OCI-LY3 (cell line): ENCODE measurements around the gene TIMM44.
A peak's percentile ranks its signal among the peaks of the same experiment; 100 is the strongest.

Experiments
- H2AFZ ChIP-seq: fragments of 200-600, 300-600 bp; shearing (Covaris generic); 2 replicates; pipeline ENCODE4 v1.6.0; 2014; ENCODE audit warnings: antibody characterized with exemption, low read depth, low read length
- H3K27ac ChIP-seq: fragments of 200-600, 300-600 bp; sonication (generic); 2 replicates; pipeline ENCODE4 v1.5.1; 2014; ENCODE audit warnings: mild to moderate bottlenecking, low read length, moderate library complexity, mixed read lengths
- H3K27me3 ChIP-seq: fragments of 200-600, 300-600 bp; sonication (generic); 2 replicates; pipeline ENCODE4 v1.6.1; 2014; ENCODE audit warnings: low read depth, low read length, mixed read lengths
- H3K36me3 ChIP-seq: fragments of 200-600, 300-600 bp; sonication (generic); replicated peaks from 2 replicates; pipeline ENCODE3; 2014; ENCODE audit warnings: low read depth, low read length, mixed read lengths
- H3K4me1 ChIP-seq: fragments of 300-600, 200-600 bp; sonication (generic); 2 replicates; pipeline ENCODE4 v1.6.1; 2014; ENCODE audit warnings: low read length, mixed read lengths
- H3K4me2 ChIP-seq: fragments of 200-600, 300-600 bp; sonication (generic); 2 replicates; pipeline ENCODE4 v1.6.1; 2014; ENCODE audit warnings: low read length, mixed read lengths
- H3K4me3 ChIP-seq: fragments of 300-600, 200-600 bp; sonication (generic); 2 replicates; pipeline ENCODE4 v1.5.1; 2014; ENCODE audit warnings: antibody characterized with exemption, mild to moderate bottlenecking, low read length, moderate library complexity
- H3K79me2 ChIP-seq: fragments of 300-600, 200-600 bp; shearing (Covaris generic); 2 replicates; pipeline ENCODE4 v1.6.1; 2014; ENCODE audit warnings: mild to moderate bottlenecking, low read length, mixed read lengths
- H3K9ac ChIP-seq: fragments of 300-600, 200-600 bp; shearing (Covaris generic); 2 replicates; pipeline ENCODE4 v1.6.0; 2014; ENCODE audit warnings: mild to moderate bottlenecking, low read length, moderate library complexity
- H3K9me3 ChIP-seq: fragments of 200-600, 300-600 bp; shearing (Covaris generic); 2 replicates; pipeline ENCODE4 v1.6.1; 2014; ENCODE audit warnings: low read length, mixed read lengths; ENCODE audit not compliant: insufficient read depth
- H4K20me1 ChIP-seq: fragments of 200-600, 300-600 bp; sonication (generic); 2 replicates; pipeline ENCODE4 v1.6.1; 2016; ENCODE audit warnings: low read length, mixed read lengths; ENCODE audit not compliant: insufficient read depth
- EZH2phosphoT487 ChIP-seq: fragments of 200-600 bp; shearing (Covaris generic); IDR thresholded peaks from 2 replicates; pipeline ENCODE4 v1.6.1; 2018; ENCODE audit warnings: antibody characterized with exemption, mixed run types, low read depth
- TF ChIP-seq, protein P1 (sequence below): fragments of 200-600, 300-600 bp; sonication (generic); IDR thresholded peaks from 2 replicates; pipeline ENCODE4 v1.5.1; 2014; ENCODE audit warnings: antibody characterized with exemption, low read length, low read depth

The TIMM44 gene

DNA sequence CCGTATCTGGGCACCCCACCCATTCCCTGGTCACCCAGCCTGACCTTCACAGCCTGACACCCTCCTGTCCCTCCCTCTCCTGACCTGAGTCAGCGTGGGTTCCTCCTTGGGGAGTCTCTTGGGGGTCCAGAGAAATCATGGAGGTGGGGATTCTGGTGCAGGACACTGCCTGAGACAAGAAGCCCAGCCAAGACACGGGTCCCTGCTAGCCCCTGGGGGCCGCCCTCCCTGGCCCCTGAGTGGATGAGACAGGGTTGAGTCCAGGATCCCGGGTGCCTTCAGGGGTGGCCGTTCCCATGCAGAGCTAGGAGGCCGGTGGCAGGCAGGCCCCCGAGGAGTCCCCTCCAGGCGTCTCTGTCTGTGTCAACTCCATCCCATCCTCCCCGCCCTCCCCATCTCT is 38.2 kb downstream of the TIMM44 start:
- H2AFZ ChIP-seq = no peak overlapping the region
- H3K4me2 ChIP-seq = peak overlapping the region; percentile 98
- peaks cover 16% of the 10 kb centered on the region for H3K4me1 ChIP-seq
- peak overlapping the region; percentile 95; the same call in 1 of the 2 replicates for H3K4me3 ChIP-seq
- H3K27me3 ChIP-seq = no peaks in the 10 kb centered on the region
- TF ChIP-seq, protein P1, sequence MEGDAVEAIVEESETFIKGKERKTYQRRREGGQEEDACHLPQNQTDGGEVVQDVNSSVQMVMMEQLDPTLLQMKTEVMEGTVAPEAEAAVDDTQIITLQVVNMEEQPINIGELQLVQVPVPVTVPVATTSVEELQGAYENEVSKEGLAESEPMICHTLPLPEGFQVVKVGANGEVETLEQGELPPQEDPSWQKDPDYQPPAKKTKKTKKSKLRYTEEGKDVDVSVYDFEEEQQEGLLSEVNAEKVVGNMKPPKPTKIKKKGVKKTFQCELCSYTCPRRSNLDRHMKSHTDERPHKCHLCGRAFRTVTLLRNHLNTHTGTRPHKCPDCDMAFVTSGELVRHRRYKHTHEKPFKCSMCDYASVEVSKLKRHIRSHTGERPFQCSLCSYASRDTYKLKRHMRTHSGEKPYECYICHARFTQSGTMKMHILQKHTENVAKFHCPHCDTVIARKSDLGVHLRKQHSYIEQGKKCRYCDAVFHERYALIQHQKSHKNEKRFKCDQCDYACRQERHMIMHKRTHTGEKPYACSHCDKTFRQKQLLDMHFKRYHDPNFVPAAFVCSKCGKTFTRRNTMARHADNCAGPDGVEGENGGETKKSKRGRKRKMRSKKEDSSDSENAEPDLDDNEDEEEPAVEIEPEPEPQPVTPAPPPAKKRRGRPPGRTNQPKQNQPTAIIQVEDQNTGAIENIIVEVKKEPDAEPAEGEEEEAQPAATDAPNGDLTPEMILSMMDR = no peak
- TF ChIP-seq EZH2phosphoT487 = no peak
- peaks cover 6% of the 10 kb centered on the region for H3K36me3 ChIP-seq
- H4K20me1 ChIP-seq = peaks cover 35% of the 10 kb centered on the region
- no peak overlapping the region for H3K27ac ChIP-seq
- peaks cover 54% of the 10 kb centered on the region for H3K79me2 ChIP-seq
- H3K9ac ChIP-seq = peak overlapping the region; percentile 87; the same call in 1 of the 2 replicates
- H3K9me3 ChIP-seq = no peaks in the 10 kb centered on the region

DNA sequence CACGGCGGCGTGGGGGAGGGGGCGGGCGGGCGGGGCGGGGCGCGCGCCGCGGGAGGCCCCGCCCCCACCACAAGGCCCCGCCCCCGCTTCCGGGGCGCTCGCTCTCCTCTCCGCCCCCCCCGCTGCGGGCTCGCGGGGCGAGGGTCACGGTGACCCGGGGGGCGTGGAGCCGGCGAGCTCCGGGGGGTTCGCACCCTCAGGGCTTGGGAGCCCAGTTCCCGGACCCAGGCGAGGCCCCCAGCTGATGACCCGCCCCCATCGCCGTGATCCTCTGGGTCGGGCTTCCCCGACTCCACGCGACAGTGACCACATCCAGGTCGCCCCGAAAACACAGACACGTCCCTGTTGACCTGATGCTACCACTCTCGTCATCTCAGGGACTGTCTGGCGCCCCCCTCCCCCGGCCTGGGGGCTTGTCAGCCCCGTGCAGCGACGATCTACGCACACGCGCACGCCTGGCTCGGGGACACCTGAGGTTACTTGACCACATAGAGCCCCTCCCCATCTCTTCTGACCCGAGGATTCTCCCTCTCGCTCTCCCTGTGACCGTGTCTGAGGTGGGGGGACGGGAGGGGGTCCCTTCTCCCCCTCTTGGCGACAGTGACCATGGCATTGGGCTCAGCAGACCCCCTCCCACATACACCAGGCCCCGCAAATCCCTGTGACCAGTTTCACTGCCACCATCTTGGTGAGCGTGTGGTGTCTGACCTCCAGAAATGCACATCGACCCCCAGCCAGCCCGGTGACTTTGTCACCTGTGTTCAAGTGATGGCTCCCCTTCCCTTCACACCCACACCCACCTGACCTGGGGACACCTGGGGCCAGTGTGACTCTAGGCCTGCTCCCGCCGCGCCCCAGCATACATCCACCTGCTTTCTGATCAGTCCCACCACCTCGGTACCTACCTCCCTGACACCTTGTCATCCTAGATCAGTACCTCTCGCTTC is 39.1 kb downstream of the TIMM44 start:
- H3K36me3 ChIP-seq = peaks cover 6% of the 10 kb centered on the region
- peaks cover 54% of the 10 kb centered on the region for H3K79me2 ChIP-seq
- H3K4me3 ChIP-seq = peak overlapping the region; percentile 95
- no peak overlapping the region for H2AFZ ChIP-seq
- H3K4me2 ChIP-seq = peak overlapping the region; percentile 98
- no peaks in the 10 kb centered on the region for H3K9me3 ChIP-seq
- H3K4me1 ChIP-seq = peaks cover 16% of the 10 kb centered on the region
- H3K27ac ChIP-seq = peak overlapping the region; percentile 58
- H3K27me3 ChIP-seq = no peaks in the 10 kb centered on the region
- H3K9ac ChIP-seq = peak overlapping the region; percentile 87
- H4K20me1 ChIP-seq = peaks cover 35% of the 10 kb centered on the region
- TF ChIP-seq, protein P1 = no peak
- TF ChIP-seq EZH2phosphoT487 = no peak

DNA sequence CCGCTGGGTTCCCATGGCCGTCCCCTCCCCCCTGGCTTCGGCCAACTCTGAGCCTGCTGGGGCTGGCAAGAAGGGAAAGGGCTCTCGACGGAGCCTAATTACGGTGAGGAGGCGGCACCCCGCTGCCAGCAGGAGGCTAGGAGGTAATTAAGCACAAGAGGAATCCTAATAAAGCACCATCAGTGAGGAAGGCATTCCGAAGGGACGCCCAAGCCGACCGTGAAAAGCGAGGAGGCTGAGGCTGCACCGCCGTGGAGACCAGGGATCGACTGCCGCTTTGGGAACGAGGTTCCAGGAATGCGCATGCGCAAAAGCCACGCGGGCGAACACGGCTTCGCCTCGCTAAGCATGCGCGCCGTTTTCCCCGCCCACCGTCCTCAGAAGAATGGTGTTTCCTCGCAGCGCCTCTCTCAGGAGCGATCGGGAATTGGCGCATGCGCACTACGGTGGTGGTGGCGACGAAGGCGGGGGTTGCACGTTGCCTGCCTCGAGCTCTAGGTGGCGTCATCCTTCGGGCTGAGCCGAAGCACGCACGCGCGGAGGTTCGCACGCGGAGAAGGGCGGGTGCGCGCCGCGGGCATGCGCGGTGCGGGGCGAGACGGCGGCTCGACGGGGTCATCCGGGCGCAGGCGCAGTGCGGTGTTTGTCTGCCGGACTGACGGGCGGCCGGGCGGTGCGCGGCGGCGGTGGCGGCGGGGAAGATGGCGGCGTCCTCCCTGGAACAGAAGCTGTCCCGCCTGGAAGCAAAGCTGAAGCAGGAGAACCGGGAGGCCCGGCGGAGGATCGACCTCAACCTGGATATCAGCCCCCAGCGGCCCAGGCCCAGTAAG is 40.0 kb downstream of the TIMM44 start, which contains the start of gene MAP2K7:
Gene MAP2K7, plus strand, starts transcription at position 634 of the 830 bp plus-strand sequence. Its CDS starts 68 bp downstream, at position 702.
- H2AFZ ChIP-seq = peak within 1 kb of the TSS; percentile 79
- TF ChIP-seq, protein P1 = peak; percentile 88
- no peak for TF ChIP-seq EZH2phosphoT487
- peaks cover 6% of the 10 kb centered on the region for H3K36me3 ChIP-seq
- H3K4me1 ChIP-seq = peaks cover 16% of the 10 kb centered on the region
- H3K27ac ChIP-seq = peak within 1 kb of the TSS; percentile 58
- peaks cover 29% of the 10 kb centered on the region for H4K20me1 ChIP-seq
- H3K4me2 ChIP-seq = peak within 1 kb of the TSS; percentile 99
- peaks cover 52% of the 10 kb centered on the region for H3K79me2 ChIP-seq
- H3K9ac ChIP-seq = peak within 1 kb of the TSS; percentile 93
- H3K9me3 ChIP-seq = no peaks in the 10 kb centered on the region
- H3K27me3 ChIP-seq = no peaks in the 10 kb centered on the region
- peak within 1 kb of the TSS; percentile 95 for H3K4me3 ChIP-seq
